Stimulated activated CD8-positive, alpha-beta memory T cell treated with anti-CD3 and anti-CD28 coated beads, Interleukin-15, amount 100 ng/mL, for 24 hours (primary cell): ENCODE data around the gene NETO1.

Source experiments
- DNase-seq: peaks from one replicate; pipeline ENCODE4 v3.0.0-alpha.2; 2020; ENCODE audit warnings: low read depth

The NETO1 gene

GRCh38 chr18:72867746-72868584 is at the start of gene NETO1:
TSS of gene NETO1 (minus strand) at chr18:72867987. CDS start at chr18:72867291, 696 bp downstream.
- DNase-seq: no peak

GRCh38 chr18:72910045-72910444 is 42.3 kb upstream of the NETO1 start:
- no peak for DNase-seq

- DNase-seq: no peak
These were observed 40.4 kb upstream of the NETO1 start for GRCh38 chr18:72908181-72908580.

- no peak for DNase-seq
These were observed 35.2 kb upstream of the NETO1 start for GRCh38 chr18:72903033-72903432.

GRCh38 chr18:72899338-72899737 is 31.6 kb upstream of the NETO1 start:
- DNase-seq: no peak

- DNase-seq: no peak
These were observed 31.1 kb upstream of the NETO1 start for GRCh38 chr18:72898870-72899269.

GRCh38 chr18:72895548-72895947 is 27.8 kb upstream of the NETO1 start:
- DNase-seq: no peak

- no peak for DNase-seq
These were observed 10.8 kb upstream of the NETO1 start for GRCh38 chr18:72878561-72878960.

GRCh38 chr18:72878143-72878542 is 10.4 kb upstream of the NETO1 start:
- no peak for DNase-seq

GRCh38 chr18:72871091-72871490 is 3.3 kb upstream of the NETO1 start:
- DNase-seq: no peak

GRCh38 chr18:72869226-72870185 is 1.7 kb upstream of the NETO1 start:
- DNase-seq: no peak

GRCh38 chr18:72868585-72869225 is 918 bp upstream of the NETO1 start:
- DNase-seq: no peak

- DNase-seq: no peak
These were observed 664 bp downstream of the NETO1 start for GRCh38 chr18:72866901-72867745.

GRCh38 chr18:72866442-72866900 is 1.3 kb downstream of the NETO1 start:
- no peak for DNase-seq

GRCh38 chr18:72863754-72864153 is 4.0 kb downstream of the NETO1 start:
- no peak for DNase-seq

GRCh38 chr18:72859088-72859487 is 8.7 kb downstream of the NETO1 start:
- DNase-seq: no peak

- no peak for DNase-seq
These were observed 18.1 kb downstream of the NETO1 start for GRCh38 chr18:72849671-72850070.

GRCh38 chr18:72848503-72849237 is 19.1 kb downstream of the NETO1 start:
- DNase-seq: no peak

- no peak for DNase-seq
These were observed 20.0 kb downstream of the NETO1 start for GRCh38 chr18:72847771-72848170.

- DNase-seq: no peak
These were observed 20.9 kb downstream of the NETO1 start for GRCh38 chr18:72846736-72847533.
